AG09309 (cell line): Measurements from ENCODE around the gene ANKLE2.

Experiments used
- DNase-seq: peaks from one replicate; pipeline ENCODE4 v3.0.0-alpha.2; 2010; ENCODE audit warnings: low read depth
- H3K4me3 ChIP-seq: 2 replicates; pipeline ENCODE4 v1.5.1; 2011; ENCODE audit warnings: mild to moderate bottlenecking, low read depth, low read length, moderate library complexity; ENCODE audit not compliant: control insufficient read depth
- CTCF ChIP-seq: IDR thresholded peaks from 2 replicates; pipeline ENCODE4 v1.5.1; 2011; ENCODE audit warnings: mild to moderate bottlenecking, low read depth, low read length, inconsistent platforms; ENCODE audit not compliant: insufficient read depth, control insufficient read depth; ENCODE audit errors: missing control alignments

Gene ANKLE2

DNA sequence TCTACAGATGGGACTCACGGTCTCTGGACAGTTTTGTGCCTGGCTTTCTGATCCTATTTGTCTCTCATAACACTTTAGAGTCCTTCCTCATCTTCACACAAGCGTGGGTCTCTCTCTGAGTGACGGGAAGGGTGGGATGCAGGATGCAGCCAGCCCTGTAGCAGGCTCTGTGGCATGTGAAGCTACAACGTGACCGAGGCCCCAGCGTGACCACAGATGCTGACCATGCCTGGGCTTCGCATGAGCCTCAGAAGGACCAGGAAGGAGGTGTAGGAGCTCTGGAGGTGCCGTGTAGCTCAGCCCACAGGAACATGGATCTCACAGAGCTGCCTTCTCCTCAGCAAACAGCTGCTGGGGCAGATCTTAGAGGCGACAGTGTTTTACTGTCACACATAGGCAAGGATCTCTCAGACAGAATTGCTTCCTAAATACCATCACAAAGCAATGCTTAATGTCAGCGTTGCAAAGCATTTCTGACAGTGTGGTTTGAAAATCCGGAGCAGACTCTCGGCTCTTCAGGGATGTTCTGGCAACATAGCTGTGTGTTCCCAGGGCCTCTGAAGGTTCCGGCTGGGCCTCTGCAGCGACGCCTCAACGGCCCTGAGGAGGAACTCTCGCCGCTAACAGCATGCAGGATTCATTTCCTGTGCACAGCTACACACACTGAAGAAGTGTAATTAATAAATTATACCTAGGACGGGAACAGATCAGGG lies 21.9 kb downstream of the ANKLE2 start:
- DNase-seq = no peak
- TF ChIP-seq CTCF = no peak
- no peak overlapping the region for H3K4me3 ChIP-seq

GRCh38 chr12:132736913-132737312 lies 24.7 kb downstream of the ANKLE2 start:
- no peak for TF ChIP-seq CTCF
- no peak for DNase-seq
- H3K4me3 ChIP-seq = no peak overlapping the region

GRCh38 chr12:132736378-132736777 lies 25.3 kb downstream of the ANKLE2 start:
- no peak for TF ChIP-seq CTCF
- no peak overlapping the region for H3K4me3 ChIP-seq
- no peak for DNase-seq

- H3K4me3 ChIP-seq = no peak overlapping the region
- no peak for TF ChIP-seq CTCF
- DNase-seq = no peak
These were observed 26.1 kb downstream of the ANKLE2 start for GRCh38 chr12:132735496-132735895.

DNA sequence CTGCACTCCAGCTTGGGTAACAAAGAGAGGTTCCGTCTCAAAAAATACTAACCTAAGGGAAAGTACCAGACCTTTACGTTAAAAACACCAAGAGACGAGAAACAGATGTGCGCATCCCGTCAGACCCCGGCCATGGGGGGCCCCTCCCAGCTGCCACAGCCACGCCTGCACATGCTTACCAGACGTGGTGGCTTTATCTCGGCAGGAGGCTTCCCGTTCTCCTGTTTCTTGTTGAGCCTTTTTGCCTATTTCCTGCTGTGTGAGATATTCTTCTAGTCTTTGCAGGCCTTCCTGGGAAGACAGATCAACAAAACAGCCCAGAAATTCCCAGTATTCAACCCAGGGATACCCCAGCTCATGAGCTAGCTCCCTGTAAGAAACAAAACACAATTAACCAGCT lies 27.4 kb downstream of the ANKLE2 start:
- TF ChIP-seq CTCF = no peak
- DNase-seq = no peak
- no peak overlapping the region for H3K4me3 ChIP-seq

GRCh38 chr12:132731574-132731973 lies 30.1 kb downstream of the ANKLE2 start:
- no peak for TF ChIP-seq CTCF
- no peak for DNase-seq
- H3K4me3 ChIP-seq = no peak overlapping the region

DNA sequence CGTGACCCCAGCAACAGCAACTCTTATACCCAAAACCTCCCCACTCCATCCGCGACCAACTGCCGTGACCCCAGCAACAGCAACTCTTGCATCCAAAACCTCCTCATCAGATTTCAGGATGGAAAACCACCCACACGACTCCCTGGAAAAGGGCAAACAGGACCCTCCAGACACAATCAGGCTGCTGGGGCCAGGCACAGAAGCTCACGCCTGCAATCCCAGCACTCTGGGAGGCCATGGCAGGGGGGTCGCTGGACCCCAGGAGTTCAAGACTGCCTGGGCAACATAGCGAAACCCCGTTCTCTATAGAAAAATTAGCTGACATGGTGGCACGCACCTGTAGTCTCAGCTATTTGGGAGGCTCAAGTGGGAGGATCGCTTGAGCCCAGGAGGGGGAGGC lies 31.3 kb downstream of the ANKLE2 start:
- H3K4me3 ChIP-seq = no peak overlapping the region
- DNase-seq = no peak
- no peak for TF ChIP-seq CTCF
